Measurements from ENCODE around the gene ZNF467.
A peak's percentile ranks its signal among the peaks of the same experiment; 100 is the strongest.

Gene ZNF467

GRCh38 chr7:149815661-149816266 lies 42.4 kb upstream of the ZNF467 start:
- TF ChIP-seq, protein P1, sequence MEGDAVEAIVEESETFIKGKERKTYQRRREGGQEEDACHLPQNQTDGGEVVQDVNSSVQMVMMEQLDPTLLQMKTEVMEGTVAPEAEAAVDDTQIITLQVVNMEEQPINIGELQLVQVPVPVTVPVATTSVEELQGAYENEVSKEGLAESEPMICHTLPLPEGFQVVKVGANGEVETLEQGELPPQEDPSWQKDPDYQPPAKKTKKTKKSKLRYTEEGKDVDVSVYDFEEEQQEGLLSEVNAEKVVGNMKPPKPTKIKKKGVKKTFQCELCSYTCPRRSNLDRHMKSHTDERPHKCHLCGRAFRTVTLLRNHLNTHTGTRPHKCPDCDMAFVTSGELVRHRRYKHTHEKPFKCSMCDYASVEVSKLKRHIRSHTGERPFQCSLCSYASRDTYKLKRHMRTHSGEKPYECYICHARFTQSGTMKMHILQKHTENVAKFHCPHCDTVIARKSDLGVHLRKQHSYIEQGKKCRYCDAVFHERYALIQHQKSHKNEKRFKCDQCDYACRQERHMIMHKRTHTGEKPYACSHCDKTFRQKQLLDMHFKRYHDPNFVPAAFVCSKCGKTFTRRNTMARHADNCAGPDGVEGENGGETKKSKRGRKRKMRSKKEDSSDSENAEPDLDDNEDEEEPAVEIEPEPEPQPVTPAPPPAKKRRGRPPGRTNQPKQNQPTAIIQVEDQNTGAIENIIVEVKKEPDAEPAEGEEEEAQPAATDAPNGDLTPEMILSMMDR (IDR thresholded peaks at IDR 0.05; ENCODE audit: insufficient read depth, missing control alignments), result no peak
- FAIRE-seq, result no peak

DNA sequence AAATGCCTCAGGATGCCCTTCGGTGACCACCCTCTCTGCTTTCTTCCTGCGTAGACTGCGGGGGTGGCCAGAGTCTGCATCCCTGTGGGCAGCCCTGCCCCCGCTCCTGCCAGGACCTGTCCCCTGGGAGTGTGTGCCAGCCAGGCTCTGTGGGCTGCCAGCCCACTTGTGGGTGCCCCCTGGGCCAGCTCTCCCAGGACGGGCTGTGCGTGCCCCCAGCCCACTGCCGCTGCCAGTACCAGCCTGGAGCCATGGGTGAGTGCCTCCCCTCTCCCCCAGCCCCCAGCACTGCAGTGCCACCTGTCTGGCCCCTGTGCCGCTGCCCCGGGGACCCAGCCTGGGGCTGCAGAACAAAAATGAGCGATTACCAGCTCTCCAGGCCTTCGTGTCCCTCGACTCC lies 41.7 kb upstream of the ZNF467 start:
- TF ChIP-seq, protein P1 (IDR thresholded peaks at IDR 0.05; ENCODE audit: insufficient read depth, missing control alignments), result no peak
- DNase-seq (ENCODE audit: insufficient read length, low spot score) (no peak), FAIRE-seq (no peak)

More at GRCh38 chr7:149815661-149816266, 42.4 kb upstream of the ZNF467 start:
- DNase-seq (ENCODE audit: insufficient read length, low spot score), result no peak

GRCh38 chr7:149814494-149814893 lies 41.1 kb upstream of the ZNF467 start:
- no peak for DNase-seq (ENCODE audit: insufficient read length, low spot score)
- FAIRE-seq, result no peak
- TF ChIP-seq, protein P1 (IDR thresholded peaks at IDR 0.05; ENCODE audit: insufficient read depth, missing control alignments), result no peak

DNA sequence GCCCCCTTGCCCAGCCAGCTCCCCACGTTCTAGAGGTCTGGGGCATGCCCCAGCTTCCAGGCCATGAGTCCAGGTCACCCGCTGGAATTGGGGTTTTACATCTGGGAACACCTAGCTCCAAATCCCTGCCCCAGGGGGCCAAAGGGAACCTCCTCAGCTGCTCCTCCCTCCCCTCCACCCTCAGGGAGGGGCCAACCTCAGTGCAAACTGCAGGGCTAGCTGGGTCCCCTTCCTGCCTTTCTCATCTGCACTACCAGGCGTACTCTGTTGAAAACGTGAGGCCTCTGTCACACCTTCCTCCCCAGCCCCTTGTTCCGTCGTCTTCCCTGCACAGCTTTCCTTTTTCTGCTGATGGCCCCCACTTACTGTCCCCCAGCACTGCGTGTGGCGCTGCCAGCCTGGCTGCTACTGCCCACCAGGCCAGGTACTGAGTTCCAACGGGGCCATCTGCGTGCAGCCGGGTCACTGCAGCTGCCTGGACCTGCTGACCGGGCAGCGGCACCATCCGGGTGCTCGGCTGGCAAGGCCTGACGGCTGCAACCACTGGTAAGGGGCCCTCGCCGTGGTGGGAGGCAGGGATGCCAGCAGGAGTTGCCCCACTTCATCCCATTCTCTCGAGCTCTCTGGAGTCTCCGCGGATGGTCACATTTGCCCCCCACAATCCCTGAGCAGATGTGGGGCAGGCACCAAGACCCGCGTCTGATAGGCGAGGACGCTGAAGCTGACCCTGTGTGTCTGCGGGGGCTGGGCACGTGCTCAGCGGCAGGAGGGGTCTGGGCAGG lies 40.1 kb upstream of the ZNF467 start:
- FAIRE-seq, result no peak
- no peak for DNase-seq (ENCODE audit: insufficient read length, low spot score)
- TF ChIP-seq, protein P1 (IDR thresholded peaks at IDR 0.05; ENCODE audit: insufficient read depth, missing control alignments), result no peak

DNA sequence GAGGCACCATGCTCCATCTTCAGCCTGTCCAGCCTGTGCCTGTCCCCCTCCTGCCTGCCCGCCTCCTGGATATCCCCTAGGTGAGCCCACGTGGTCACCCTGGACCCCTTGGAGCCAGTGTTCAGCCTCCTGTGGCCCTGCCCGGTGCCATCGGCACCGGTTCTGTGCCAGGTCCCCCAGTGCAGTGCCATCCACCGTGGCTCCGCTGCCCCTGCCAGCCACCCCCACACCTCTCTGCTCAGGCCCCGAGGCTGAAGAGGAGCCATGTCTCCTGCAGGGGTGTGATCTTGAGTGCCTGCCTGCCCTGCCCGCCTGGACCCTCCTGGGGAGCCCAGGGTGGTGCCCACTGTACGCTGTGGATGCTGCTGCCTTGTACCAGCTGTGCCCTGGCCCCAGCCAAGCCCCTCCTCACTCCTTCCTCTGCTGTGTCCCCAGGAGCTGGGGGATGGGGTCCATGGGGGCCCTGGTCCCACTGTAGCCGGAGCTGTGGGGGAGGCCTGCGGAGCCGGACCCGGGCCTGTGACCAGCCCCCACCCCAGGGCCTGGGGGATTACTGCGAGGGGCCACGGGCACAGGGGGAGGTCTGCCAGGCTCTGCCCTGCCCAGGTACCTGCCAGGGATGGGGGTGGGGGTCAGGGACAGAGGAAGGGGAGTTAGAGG lies 38.6 kb upstream of the ZNF467 start:
- FAIRE-seq, result no peak
- no peak for DNase-seq (ENCODE audit: insufficient read length, low spot score)

DNA sequence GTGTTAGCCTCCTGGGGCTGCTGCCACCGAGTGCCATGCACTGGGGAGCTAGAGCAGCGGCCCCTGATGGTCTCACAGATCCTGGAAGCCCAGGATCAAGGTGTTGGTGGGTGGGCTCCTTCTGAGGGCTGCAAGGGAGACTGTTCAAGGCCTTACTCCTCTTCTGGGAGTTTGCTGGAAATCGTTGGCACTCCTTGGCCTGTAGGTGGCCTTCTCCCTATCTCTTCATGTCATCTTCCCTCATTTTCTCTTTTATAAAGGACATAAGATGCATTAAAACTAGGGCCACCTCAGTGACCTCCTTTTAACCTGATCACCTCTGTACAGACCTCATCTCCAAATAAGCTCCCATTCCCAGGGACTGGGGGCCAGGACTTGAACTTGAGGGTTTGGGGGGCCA lies 37.8 kb upstream of the ZNF467 start:
- TF ChIP-seq, protein P1 (IDR thresholded peaks at IDR 0.05; ENCODE audit: insufficient read depth, missing control alignments), result peak; percentile 29
- DNase-seq (ENCODE audit: insufficient read length, low spot score) (no peak), FAIRE-seq (no peak)

More for the DNA sequence above, 38.6 kb upstream of the ZNF467 start:
- TF ChIP-seq, protein P1 (IDR thresholded peaks at IDR 0.05; ENCODE audit: insufficient read depth, missing control alignments), result no peak

All from D721Med (cell line).